ENCODE measurements around the gene TM2D1.

The TM2D1 gene

GRCh38 chr1:61752921-61753389 lies 28.0 kb upstream of the TM2D1 start:
- no peaks in the 10 kb centered on the region for H3K9me3 ChIP-seq (ENCODE audit: control insufficient read depth, insufficient read depth, low read length)
- no peaks in the 10 kb centered on the region for H3K9me2 ChIP-seq (replicated peaks; ENCODE audit: control insufficient read depth, low read length)
- H4K20me1 ChIP-seq (ENCODE audit: control insufficient read depth, insufficient read depth, low read depth, low read length) = no peaks in the 10 kb centered on the region
- no peaks in the 10 kb centered on the region for H3K79me2 ChIP-seq (ENCODE audit: control insufficient read depth, low read length)
- H3K4me3 ChIP-seq (ENCODE audit: low read length) = no peak overlapping the region
- no peak overlapping the region for H3K27ac ChIP-seq (ENCODE audit: low read depth, low read length)
- H3K36me3 ChIP-seq (ENCODE audit: control insufficient read depth, low read length) = no peaks in the 10 kb centered on the region
- TF ChIP-seq EZH2phosphoT487 (IDR thresholded peaks at IDR 0.05; ENCODE audit: borderline replicate concordance, low read length) (no peak), CTCF (IDR thresholded peaks at IDR 0.05; ENCODE audit: low read depth, low read length, poor library complexity, severe bottlenecking) (no peak)
- H3K4me1 ChIP-seq (ENCODE audit: control insufficient read depth, low read length) = no peaks in the 10 kb centered on the region
- no peak overlapping the region for H3K4me2 ChIP-seq (ENCODE audit: low read length)
- no peaks in the 10 kb centered on the region for H3K27me3 ChIP-seq (ENCODE audit: control insufficient read depth, low read length)
- H3F3A ChIP-seq (ENCODE audit: control insufficient read depth, insufficient read depth) = no peaks in the 10 kb centered on the region

GRCh38 chr1:61749574-61749973 lies 24.6 kb upstream of the TM2D1 start:
- Histone ChIP-seq H3K79me2 (ENCODE audit: control insufficient read depth, low read length) (no peaks in the 10 kb centered on the region; the same call in 1 of the 2 replicates), H3F3A (ENCODE audit: control insufficient read depth, insufficient read depth) (0 out of 2 replicates have a peak, but pooled peaks cover under 1% of the 10 kb centered on the region), H3K36me3 (ENCODE audit: control insufficient read depth, low read length) (no peaks in the 10 kb centered on the region), H3K9me2 (replicated peaks; ENCODE audit: control insufficient read depth, low read length) (no peaks in the 10 kb centered on the region), H3K9me3 (ENCODE audit: control insufficient read depth, insufficient read depth, low read length) (no peaks in the 10 kb centered on the region), H3K4me2 (ENCODE audit: low read length) (no peak overlapping the region), H3K4me1 (ENCODE audit: control insufficient read depth, low read length) (no peaks in the 10 kb centered on the region), H3K27me3 (ENCODE audit: control insufficient read depth, low read length) (no peaks in the 10 kb centered on the region), H4K20me1 (ENCODE audit: control insufficient read depth, insufficient read depth, low read depth, low read length) (no peaks in the 10 kb centered on the region), H3K4me3 (ENCODE audit: low read length) (no peak overlapping the region), H3K27ac (ENCODE audit: low read depth, low read length) (no peak overlapping the region)
- TF ChIP-seq EZH2phosphoT487 (IDR thresholded peaks at IDR 0.05; ENCODE audit: borderline replicate concordance, low read length) (no peak), CTCF (IDR thresholded peaks at IDR 0.05; ENCODE audit: low read depth, low read length, poor library complexity, severe bottlenecking) (no peak)

DNA sequence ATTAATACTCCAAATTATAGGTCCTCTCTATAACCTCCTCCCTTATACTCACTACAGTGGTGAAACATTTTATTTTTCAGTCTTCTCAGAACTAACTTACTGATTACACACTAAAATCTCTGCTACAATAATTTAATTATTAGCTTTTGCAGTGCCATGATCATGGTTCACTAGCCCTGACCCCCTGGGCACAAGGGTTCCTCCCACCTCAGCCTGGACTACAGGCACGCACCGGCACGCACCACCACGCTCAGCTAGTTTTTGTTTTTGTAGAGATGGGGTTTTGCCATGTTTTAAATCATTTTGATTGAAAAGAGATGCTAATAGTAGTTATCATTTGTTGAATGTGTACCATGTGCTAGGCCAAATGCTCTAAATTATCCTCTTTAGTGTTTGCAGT lies 23.6 kb upstream of the TM2D1 start:
- TF ChIP-seq EZH2phosphoT487 (IDR thresholded peaks at IDR 0.05; ENCODE audit: borderline replicate concordance, low read length) (no peak), CTCF (IDR thresholded peaks at IDR 0.05; ENCODE audit: low read depth, low read length, poor library complexity, severe bottlenecking) (no peak)
- H3K79me2 ChIP-seq (ENCODE audit: control insufficient read depth, low read length) = peaks cover 1% of the 10 kb centered on the region; the same call in 1 of the 2 replicates

More for the DNA sequence above, 23.6 kb upstream of the TM2D1 start:
- no peak overlapping the region for H3K4me2 ChIP-seq (ENCODE audit: low read length)
- no peaks in the 10 kb centered on the region for H4K20me1 ChIP-seq (ENCODE audit: control insufficient read depth, insufficient read depth, low read depth, low read length)
- H3K4me3 ChIP-seq (ENCODE audit: low read length) = no peak overlapping the region
- no peaks in the 10 kb centered on the region for H3K36me3 ChIP-seq (ENCODE audit: control insufficient read depth, low read length)
- H3K27me3 ChIP-seq (ENCODE audit: control insufficient read depth, low read length) = no peaks in the 10 kb centered on the region
- H3K9me2 ChIP-seq (replicated peaks; ENCODE audit: control insufficient read depth, low read length) = no peaks in the 10 kb centered on the region
- H3F3A ChIP-seq (ENCODE audit: control insufficient read depth, insufficient read depth) = peaks cover 10% of the 10 kb centered on the region; the same call in 1 of the 2 replicates
- no peak overlapping the region for H3K27ac ChIP-seq (ENCODE audit: low read depth, low read length)
- H3K9me3 ChIP-seq (ENCODE audit: control insufficient read depth, insufficient read depth, low read length) = no peaks in the 10 kb centered on the region
- no peaks in the 10 kb centered on the region for H3K4me1 ChIP-seq (ENCODE audit: control insufficient read depth, low read length)
